Fibroblast of peridontal ligament (primary cell): Measurements from ENCODE around the gene ARV1.
"Not testable (repeated sequence)": the region's sequence is repeated elsewhere in the genome, so short reads cannot be mapped to it uniquely, and the experiment has no call there.

ENCODE experiments used
- DNase-seq: peaks from one replicate; pipeline ENCODE4 v3.0.0-alpha.2; 2010; ENCODE audit errors: extremely low read depth

Gene ARV1

GRCh38 chr1:231019711-231020110 lies 40.8 kb downstream of the ARV1 start:
- DNase-seq, result no peak

- no peak for DNase-seq
Observed at GRCh38 chr1:231020139-231020601, 41.3 kb downstream of the ARV1 start.

GRCh38 chr1:231020816-231021215 lies 41.9 kb downstream of the ARV1 start:
- DNase-seq, result no peak

GRCh38 chr1:231021540-231022031 lies 42.7 kb downstream of the ARV1 start:
- no peak for DNase-seq

GRCh38 chr1:231022543-231022942 lies 43.6 kb downstream of the ARV1 start:
- not testable (repeated sequence) for DNase-seq

- DNase-seq, result no peak
Observed at GRCh38 chr1:231023150-231023549, 44.3 kb downstream of the ARV1 start.

- DNase-seq, result no peak
Observed at GRCh38 chr1:231026576-231026975, 47.7 kb downstream of the ARV1 start.

GRCh38 chr1:231027136-231027925 lies 48.4 kb downstream of the ARV1 start:
- DNase-seq, result no peak

- no peak for DNase-seq
Observed at GRCh38 chr1:231027971-231028370, 49.1 kb downstream of the ARV1 start.

GRCh38 chr1:231028682-231029081 lies 49.8 kb downstream of the ARV1 start:
- peak; percentile 9 for DNase-seq

- DNase-seq, result not testable (repeated sequence)
Observed at GRCh38 chr1:231029247-231029646, 50.4 kb downstream of the ARV1 start.

- no peak for DNase-seq
Observed at GRCh38 chr1:231029841-231030240, 50.9 kb downstream of the ARV1 start.

- no peak for DNase-seq
Observed at GRCh38 chr1:231032963-231033362, 54.1 kb downstream of the ARV1 start.

- DNase-seq, result no peak
Observed at GRCh38 chr1:231035799-231036198, 56.9 kb downstream of the ARV1 start.

- no peak for DNase-seq
Observed at GRCh38 chr1:231036416-231036815, 57.5 kb downstream of the ARV1 start.

- DNase-seq, result no peak
Observed at GRCh38 chr1:231037585-231038517, 59.0 kb downstream of the ARV1 start.

- peak; percentile 27 for DNase-seq
Observed at GRCh38 chr1:231039161-231040018, 60.5 kb downstream of the ARV1 start.

- DNase-seq, result peak; percentile 6
Observed at GRCh38 chr1:231040019-231040799, 61.3 kb downstream of the ARV1 start, which contains the start of gene FAM89A. TSS of gene FAM89A (minus strand) at chr1:231040254. CDS start at chr1:231040211, 43 bp downstream.

- DNase-seq, result peak; percentile 12
Observed at GRCh38 chr1:231040800-231041718, 62.2 kb downstream of the ARV1 start.
